ENCODE measurements around the gene NUBP2. TPM values are rescaled to one million over a fixed set of nuclear protein-coding genes. Genes with fewer than 3 reads are reported as not detected.

The NUBP2 gene
- total and polyA plus RNA-seq, 10 of the 15 experiments (the other 5 are each of a cell fraction or from before 2014, with no cell fraction given) = 1.9 to 129 (median 51.7) TPM

DNA sequence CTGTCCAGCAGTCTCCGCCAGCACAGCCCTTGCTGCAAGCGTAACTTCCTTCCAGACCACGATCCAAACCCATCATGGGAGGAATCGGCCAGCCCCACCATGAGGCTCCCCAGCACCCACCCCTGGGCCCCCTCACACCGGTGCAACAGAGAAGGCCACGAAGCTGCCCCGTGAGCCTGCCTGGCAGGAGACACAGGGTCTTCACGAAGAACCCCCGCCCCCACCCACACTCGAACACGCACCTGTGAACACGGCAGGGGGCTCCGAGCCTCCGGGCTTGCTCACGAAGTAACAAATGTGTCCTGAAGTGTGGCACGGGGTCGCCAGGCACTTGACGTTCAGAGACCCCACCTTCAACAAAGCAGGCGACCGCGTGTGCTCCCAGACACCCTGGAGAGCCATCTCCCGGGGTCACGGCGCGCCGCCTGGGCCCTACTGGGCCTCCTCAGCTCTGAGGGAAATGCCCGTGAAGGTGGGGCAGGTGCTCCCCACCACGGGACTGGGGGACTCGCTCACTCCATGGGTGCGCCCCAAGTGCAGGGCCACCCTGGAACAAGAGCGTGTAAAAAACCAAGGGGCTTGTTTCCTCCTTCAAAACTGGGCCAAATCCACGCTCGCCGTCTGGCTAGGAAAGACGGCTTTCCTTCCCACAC lies 36.2 kb downstream of the NUBP2 start (continued):
- TF ChIP-seq, protein P1, sequence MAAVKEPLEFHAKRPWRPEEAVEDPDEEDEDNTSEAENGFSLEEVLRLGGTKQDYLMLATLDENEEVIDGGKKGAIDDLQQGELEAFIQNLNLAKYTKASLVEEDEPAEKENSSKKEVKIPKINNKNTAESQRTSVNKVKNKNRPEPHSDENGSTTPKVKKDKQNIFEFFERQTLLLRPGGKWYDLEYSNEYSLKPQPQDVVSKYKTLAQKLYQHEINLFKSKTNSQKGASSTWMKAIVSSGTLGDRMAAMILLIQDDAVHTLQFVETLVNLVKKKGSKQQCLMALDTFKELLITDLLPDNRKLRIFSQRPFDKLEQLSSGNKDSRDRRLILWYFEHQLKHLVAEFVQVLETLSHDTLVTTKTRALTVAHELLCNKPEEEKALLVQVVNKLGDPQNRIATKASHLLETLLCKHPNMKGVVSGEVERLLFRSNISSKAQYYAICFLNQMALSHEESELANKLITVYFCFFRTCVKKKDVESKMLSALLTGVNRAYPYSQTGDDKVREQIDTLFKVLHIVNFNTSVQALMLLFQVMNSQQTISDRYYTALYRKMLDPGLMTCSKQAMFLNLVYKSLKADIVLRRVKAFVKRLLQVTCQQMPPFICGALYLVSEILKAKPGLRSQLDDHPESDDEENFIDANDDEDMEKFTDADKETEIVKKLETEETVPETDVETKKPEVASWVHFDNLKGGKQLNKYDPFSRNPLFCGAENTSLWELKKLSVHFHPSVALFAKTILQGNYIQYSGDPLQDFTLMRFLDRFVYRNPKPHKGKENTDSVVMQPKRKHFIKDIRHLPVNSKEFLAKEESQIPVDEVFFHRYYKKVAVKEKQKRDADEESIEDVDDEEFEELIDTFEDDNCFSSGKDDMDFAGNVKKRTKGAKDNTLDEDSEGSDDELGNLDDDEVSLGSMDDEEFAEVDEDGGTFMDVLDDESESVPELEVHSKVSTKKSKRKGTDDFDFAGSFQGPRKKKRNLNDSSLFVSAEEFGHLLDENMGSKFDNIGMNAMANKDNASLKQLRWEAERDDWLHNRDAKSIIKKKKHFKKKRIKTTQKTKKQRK (IDR thresholded peaks at IDR 0.05; ENCODE audit: low read depth, low read length) = no peak

DNA sequence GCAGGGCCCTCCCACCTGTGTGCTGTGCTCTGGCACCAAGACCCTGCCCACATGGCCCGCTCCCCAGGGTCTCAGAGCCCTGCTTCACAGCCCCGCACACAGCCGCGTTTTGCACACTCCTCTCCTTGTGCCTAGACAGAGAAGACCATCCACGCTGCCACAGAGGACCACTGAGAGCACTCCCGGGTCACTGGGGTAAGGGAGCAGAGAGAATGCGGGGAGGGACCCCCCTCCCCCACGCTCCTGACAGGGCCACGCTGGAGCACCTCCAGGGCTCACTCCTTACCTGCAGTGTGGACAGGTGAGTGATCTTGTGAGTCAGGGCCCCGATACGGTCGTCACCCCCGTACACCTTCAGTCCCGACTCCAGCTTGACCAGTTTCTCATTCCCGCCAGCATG lies 36.9 kb downstream of the NUBP2 start:
- no peaks in the 10 kb centered on the region for H4K20me1 ChIP-seq (ENCODE audit: control insufficient read depth, insufficient read depth)
- TF ChIP-seq, protein P2, sequence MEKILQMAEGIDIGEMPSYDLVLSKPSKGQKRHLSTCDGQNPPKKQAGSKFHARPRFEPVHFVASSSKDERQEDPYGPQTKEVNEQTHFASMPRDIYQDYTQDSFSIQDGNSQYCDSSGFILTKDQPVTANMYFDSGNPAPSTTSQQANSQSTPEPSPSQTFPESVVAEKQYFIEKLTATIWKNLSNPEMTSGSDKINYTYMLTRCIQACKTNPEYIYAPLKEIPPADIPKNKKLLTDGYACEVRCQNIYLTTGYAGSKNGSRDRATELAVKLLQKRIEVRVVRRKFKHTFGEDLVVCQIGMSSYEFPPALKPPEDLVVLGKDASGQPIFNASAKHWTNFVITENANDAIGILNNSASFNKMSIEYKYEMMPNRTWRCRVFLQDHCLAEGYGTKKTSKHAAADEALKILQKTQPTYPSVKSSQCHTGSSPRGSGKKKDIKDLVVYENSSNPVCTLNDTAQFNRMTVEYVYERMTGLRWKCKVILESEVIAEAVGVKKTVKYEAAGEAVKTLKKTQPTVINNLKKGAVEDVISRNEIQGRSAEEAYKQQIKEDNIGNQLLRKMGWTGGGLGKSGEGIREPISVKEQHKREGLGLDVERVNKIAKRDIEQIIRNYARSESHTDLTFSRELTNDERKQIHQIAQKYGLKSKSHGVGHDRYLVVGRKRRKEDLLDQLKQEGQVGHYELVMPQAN (conservative IDR thresholded peaks at IDR 0.05) = no peak
- TF ChIP-seq, protein P3, sequence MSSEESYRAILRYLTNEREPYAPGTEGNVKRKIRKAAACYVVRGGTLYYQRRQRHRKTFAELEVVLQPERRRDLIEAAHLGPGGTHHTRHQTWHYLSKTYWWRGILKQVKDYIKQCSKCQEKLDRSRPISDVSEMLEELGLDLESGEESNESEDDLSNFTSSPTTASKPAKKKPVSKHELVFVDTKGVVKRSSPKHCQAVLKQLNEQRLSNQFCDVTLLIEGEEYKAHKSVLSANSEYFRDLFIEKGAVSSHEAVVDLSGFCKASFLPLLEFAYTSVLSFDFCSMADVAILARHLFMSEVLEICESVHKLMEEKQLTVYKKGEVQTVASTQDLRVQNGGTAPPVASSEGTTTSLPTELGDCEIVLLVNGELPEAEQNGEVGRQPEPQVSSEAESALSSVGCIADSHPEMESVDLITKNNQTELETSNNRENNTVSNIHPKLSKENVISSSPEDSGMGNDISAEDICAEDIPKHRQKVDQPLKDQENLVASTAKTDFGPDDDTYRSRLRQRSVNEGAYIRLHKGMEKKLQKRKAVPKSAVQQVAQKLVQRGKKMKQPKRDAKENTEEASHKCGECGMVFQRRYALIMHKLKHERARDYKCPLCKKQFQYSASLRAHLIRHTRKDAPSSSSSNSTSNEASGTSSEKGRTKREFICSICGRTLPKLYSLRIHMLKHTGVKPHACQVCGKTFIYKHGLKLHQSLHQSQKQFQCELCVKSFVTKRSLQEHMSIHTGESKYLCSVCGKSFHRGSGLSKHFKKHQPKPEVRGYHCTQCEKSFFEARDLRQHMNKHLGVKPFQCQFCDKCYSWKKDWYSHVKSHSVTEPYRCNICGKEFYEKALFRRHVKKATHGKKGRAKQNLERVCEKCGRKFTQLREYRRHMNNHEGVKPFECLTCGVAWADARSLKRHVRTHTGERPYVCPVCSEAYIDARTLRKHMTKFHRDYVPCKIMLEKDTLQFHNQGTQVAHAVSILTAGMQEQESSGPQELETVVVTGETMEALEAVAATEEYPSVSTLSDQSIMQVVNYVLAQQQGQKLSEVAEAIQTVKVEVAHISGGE (CRISPR knock-in tag; IDR thresholded peaks at IDR 0.05) = no peak
- TF ChIP-seq, protein P4, sequence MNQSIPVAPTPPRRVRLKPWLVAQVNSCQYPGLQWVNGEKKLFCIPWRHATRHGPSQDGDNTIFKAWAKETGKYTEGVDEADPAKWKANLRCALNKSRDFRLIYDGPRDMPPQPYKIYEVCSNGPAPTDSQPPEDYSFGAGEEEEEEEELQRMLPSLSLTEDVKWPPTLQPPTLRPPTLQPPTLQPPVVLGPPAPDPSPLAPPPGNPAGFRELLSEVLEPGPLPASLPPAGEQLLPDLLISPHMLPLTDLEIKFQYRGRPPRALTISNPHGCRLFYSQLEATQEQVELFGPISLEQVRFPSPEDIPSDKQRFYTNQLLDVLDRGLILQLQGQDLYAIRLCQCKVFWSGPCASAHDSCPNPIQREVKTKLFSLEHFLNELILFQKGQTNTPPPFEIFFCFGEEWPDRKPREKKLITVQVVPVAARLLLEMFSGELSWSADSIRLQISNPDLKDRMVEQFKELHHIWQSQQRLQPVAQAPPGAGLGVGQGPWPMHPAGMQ (IDR thresholded peaks at IDR 0.05; ENCODE audit: borderline replicate concordance) = no peak
- TF ChIP-seq SRF (IDR thresholded peaks at IDR 0.05; ENCODE audit: low read depth in 2 of 2, low read length in 2 of 2) = no peak
- no peak for TF ChIP-seq POLR2AphosphoS2 (IDR thresholded peaks at IDR 0.05; ENCODE audit: low read depth, low read length)
- no peak for TF ChIP-seq YY1 (IDR thresholded peaks at IDR 0.05; ENCODE audit: low read depth, low read length)
- H3K27me3 ChIP-seq (replicated peaks in 1 of 2; ENCODE audit: control insufficient read depth in 2 of 2, insufficient read depth in 2 of 2, low read length in 1 of 2) = no peaks in the 10 kb centered on the region
- no peak overlapping the region for H3K9ac ChIP-seq (ENCODE audit: control insufficient read depth, insufficient read depth, low read length)
- intact Hi-C loops (cut with micrococcal nuclease; ENCODE audit: unreplicated experiment) (no loop called here), in situ Hi-C loops (cut with MboI) (no loop called here)
- ATAC-seq (no peak), FAIRE-seq (no peak), DNase-seq (ENCODE audit: low read depth, low spot score) (no peak)
- no peak overlapping the region for H3K27ac ChIP-seq (ENCODE audit: control insufficient read depth, insufficient read depth)
- ChIA-PET RAD21 (ENCODE audit: unreplicated experiment) (no interaction called here), CTCF (no interaction called here), SMC1A (ENCODE audit: uncharacterized antibody, unreplicated experiment) (no interaction called here), POLR2A (no interaction called here)
- no peaks in the 10 kb centered on the region for H3K9me3 ChIP-seq (replicated peaks; ENCODE audit: control insufficient read depth, insufficient read depth, low read length)
- no peaks in the 10 kb centered on the region; a peak in 2 of 4 replicates for H3K36me3 ChIP-seq (ENCODE audit: control insufficient read depth in 2 of 2, insufficient read depth in 2 of 2, low read length in 1 of 2)
- H3K79me2 ChIP-seq (ENCODE audit: control insufficient read depth, insufficient read depth, low read length) = no peaks in the 10 kb centered on the region
- no peak overlapping the region for H3K4me3 ChIP-seq
- BruUV-seq (replicated peaks) = no TSS peak
- no peak overlapping the region for H3K4me2 ChIP-seq (ENCODE audit: control insufficient read depth, insufficient read depth)
- 90% methylated on average over 15 of the region's 15 CpGs for WGBS (ENCODE audit: insufficient coverage, insufficient replicate concordance, low lambda C conversion rate, missing lambda C conversion rate)
- H2AFZ ChIP-seq (ENCODE audit: control insufficient read depth, low read depth, low read length) = no peak overlapping the region
- H3K4me1 ChIP-seq (ENCODE audit: control insufficient read depth, insufficient read depth, low read length) = no peaks in the 10 kb centered on the region
